HCT116 (cell line): Measurements from ENCODE around the gene ARHGEF6. TPM values are rescaled to one million over a fixed set of nuclear protein-coding genes. Genes with fewer than 3 reads are reported as not detected.

Source experiments
- ATAC-seq: fragments of 200-7000 bp; cut with Tn5 transposase; 2 replicates; pipeline ENCODE4 v1.9.1; 2020; ENCODE audit warnings: mild to moderate bottlenecking, moderate library complexity
- BruUV-seq: library from RNA; stranded (reverse); fragments of 400-500 nt; replicated peaks from 2 replicates; lab custom pipeline; 2021; lab: Mats Ljungman, UMichigan
- CTCF ChIA-PET: fragments of 300-600 bp; sonication (Branson Sonifier 250); formaldehyde crosslinking; loops from one replicate; lab custom pipeline; 2021; ENCODE audit warnings: antibody characterized with exemption; lab: Charles Lee
- POLR2A ChIA-PET: fragments of 300-600, 350-600 bp; sonication (Branson Sonifier 250); formaldehyde crosslinking; loops from one replicate; lab custom pipeline; 2021; ENCODE audit warnings: antibody characterized with exemption; lab: Charles Lee
- RAD21 ChIA-PET, 2 experiments: fragments of 300-600 bp; sonication (Branson Sonifier 250); formaldehyde crosslinking; loops; one replicate each; lab custom pipeline; 2023; ENCODE audit warnings: low total read pairs in 2 of 2; ENCODE audit not compliant: uncharacterized antibody in 2 of 2, unreplicated experiment in 2 of 2, low non-redundant PET in 1 of 2; lab: Charles Lee
- DNase-seq: peaks from one replicate; pipeline ENCODE4 v3.0.0-alpha.2; 2010; ENCODE audit warnings: low read depth, low spot score
- H2AFZ ChIP-seq: fragments of 200-600 bp; shearing (Covaris generic), sonication (generic); 2 replicates; pipeline ENCODE4 v1.6.1; 2017; ENCODE audit warnings: low read depth, mixed run types, mixed read lengths, antibody characterized with exemption, low read length; ENCODE audit not compliant: poor library complexity, severe bottlenecking
- H3K27ac ChIP-seq: 2 replicates; pipeline ENCODE4 v1.5.1; 2012; ENCODE audit warnings: low read depth, low read length
- H3K27me3 ChIP-seq: fragments of 200-600 bp; sonication (generic); 2 replicates; pipeline ENCODE4 v1.6.1; 2016; ENCODE audit warnings: mixed run types, low read length, mixed read lengths; ENCODE audit not compliant: insufficient read depth
- H3K36me3 ChIP-seq, 2 experiments: fragments of 200-500 bp in 1 of 2; fragments of 200-600 bp in 1 of 2; sonication (Bioruptor generic) in 1 of 2; sonication (generic) in 1 of 2; 2 replicates each; pipeline versions ENCODE4 v1.5.1 to v1.6.1; 2014 to 2016; ENCODE audit warnings: low read length in 2 of 2, inconsistent platforms in 1 of 2, mixed read lengths in 1 of 2, mixed run types in 1 of 2; ENCODE audit not compliant: insufficient read depth in 2 of 2, control insufficient read depth in 1 of 2
- H3K4me1 ChIP-seq, 2 experiments: fragments of 200-600 bp in 1 of 2; sonication (generic) in 1 of 2; 2 replicates each; pipeline versions ENCODE4 v1.5.1 to v1.6.1; 2012 to 2017; ENCODE audit warnings: low read length in 2 of 2, inconsistent platforms in 1 of 2, mild to moderate bottlenecking in 1 of 2, mixed read lengths in 1 of 2, mixed run types in 1 of 2, moderate library complexity in 1 of 2; ENCODE audit not compliant: insufficient read depth in 2 of 2, control insufficient read depth in 1 of 2
- H3K4me2 ChIP-seq: fragments of 200-600 bp; sonication (generic); 2 replicates; pipeline ENCODE4 v1.6.1; 2017; ENCODE audit warnings: mixed run types, low read length, mixed read lengths
- H3K4me3 ChIP-seq, 2 experiments: fragments of 200-600 bp in 1 of 2; sonication (generic) in 1 of 2; replicated peaks in 1 of 2; 2 replicates each; pipeline ENCODE4 v1.5.1; 2011 to 2016; ENCODE audit warnings: low read length in 2 of 2, control low read depth in 1 of 2, low read depth in 1 of 2, mild to moderate bottlenecking in 1 of 2, mixed read lengths in 1 of 2, mixed run types in 1 of 2
- H3K79me2 ChIP-seq: fragments of 200-600 bp; sonication (generic); 2 replicates; pipeline ENCODE4 v1.6.1; 2017; ENCODE audit warnings: mild to moderate bottlenecking, mixed run types, low read length, moderate library complexity, mixed read lengths; ENCODE audit not compliant: insufficient read depth
- H3K9ac ChIP-seq: fragments of 200-600 bp; sonication (generic); 2 replicates; pipeline ENCODE4 v1.6.1; 2016; ENCODE audit warnings: low read length, mixed read lengths
- H3K9me2 ChIP-seq: fragments of 200-600 bp; sonication (generic), shearing (Covaris generic); 2 replicates; pipeline ENCODE4 v1.6.1; 2017; ENCODE audit warnings: mixed run types, mild to moderate bottlenecking, moderate library complexity; ENCODE audit not compliant: insufficient read depth
- H3K9me3 ChIP-seq, 2 experiments: fragments of 200-500 bp in 1 of 2; fragments of 200-600 bp in 1 of 2; sonication (Bioruptor generic) in 1 of 2; sonication (generic) in 1 of 2; 2 replicates each; pipeline ENCODE4 v1.6.1; 2014 to 2017; ENCODE audit warnings: low read length in 2 of 2, mixed read lengths in 2 of 2, inconsistent platforms in 1 of 2, low read depth in 1 of 2, mild to moderate bottlenecking in 1 of 2, mixed run types in 1 of 2, moderate library complexity in 1 of 2; ENCODE audit not compliant: control insufficient read depth in 1 of 2, insufficient read depth in 1 of 2
- H4K20me1 ChIP-seq: fragments of 200-600 bp; sonication (generic), shearing (Covaris generic); 2 replicates; pipeline ENCODE4 v1.6.1; 2017; ENCODE audit warnings: mixed run types, mild to moderate bottlenecking, moderate library complexity; ENCODE audit not compliant: insufficient read depth
- CEBPB ChIP-seq: IDR thresholded peaks from 2 replicates; pipeline ENCODE4 v1.6.1; 2012; ENCODE audit warnings: low read depth
- EGR1 ChIP-seq: IDR thresholded peaks from 2 replicates; pipeline ENCODE4 v1.6.1; 2012; ENCODE audit warnings: low read depth
- EZH2 ChIP-seq: fragments of 200-600 bp; sonication (generic); IDR thresholded peaks from 2 replicates; pipeline ENCODE4 v1.6.1; 2017; ENCODE audit warnings: antibody characterized with exemption, mixed run types
- FOSL1 ChIP-seq: IDR thresholded peaks from 2 replicates; pipeline ENCODE4 v1.6.1; 2012; ENCODE audit warnings: low read depth
- JUND ChIP-seq: IDR thresholded peaks from 2 replicates; pipeline ENCODE4 v1.6.1; 2012
- RAD21 ChIP-seq: IDR thresholded peaks from 2 replicates; pipeline ENCODE4 v1.6.1; 2012; ENCODE audit warnings: low read depth, mild to moderate bottlenecking
- SIN3A ChIP-seq: IDR thresholded peaks from 2 replicates; pipeline ENCODE4 v1.6.1; 2012; ENCODE audit warnings: low read depth
- SP1 ChIP-seq: IDR thresholded peaks from 2 replicates; pipeline ENCODE4 v1.6.1; 2012; ENCODE audit warnings: low read depth
- SRF ChIP-seq: IDR thresholded peaks from 2 replicates; pipeline ENCODE4 v1.6.1; 2012; ENCODE audit warnings: low read depth
- TCF7L2 ChIP-seq: IDR thresholded peaks from 2 replicates; pipeline ENCODE4 v1.7.0; 2011; ENCODE audit warnings: borderline replicate concordance, inconsistent platforms; ENCODE audit not compliant: insufficient read depth, insufficient read length; ENCODE audit errors: extremely low read depth
- YY1 ChIP-seq: IDR thresholded peaks from 2 replicates; pipeline ENCODE4 v1.6.1; 2011; ENCODE audit warnings: low read length, low read depth, moderate library complexity, mild to moderate bottlenecking; ENCODE audit not compliant: insufficient replicate concordance; ENCODE audit errors: extremely low read depth
- ZBTB33 ChIP-seq: IDR thresholded peaks from 2 replicates; pipeline ENCODE4 v1.6.1; 2011; ENCODE audit warnings: mild to moderate bottlenecking, low read length, moderate library complexity; ENCODE audit not compliant: insufficient replicate concordance; ENCODE audit errors: extremely low read depth
- ZFX ChIP-seq: fragments of 450-650 bp; IDR thresholded peaks from 2 replicates; pipeline ENCODE4 v1.6.1; 2017
- intact Hi-C: fragments of 100-400 bp; cut with micrococcal nuclease; formaldehyde crosslinking; loops from 2 replicates; pipeline ENCODE4 v1.10.0; 2022
- total RNA-seq: library from RNA; stranded (reverse); gene quantifications from one replicate; pipeline ENCODE4 v1.2.1, GENCODE V29; 2021; ENCODE audit not compliant: unreplicated experiment
- TF ChIP-seq, protein P1 (sequence below): IDR thresholded peaks from 2 replicates; pipeline ENCODE4 v1.6.1; 2012; ENCODE audit warnings: low read depth
- TF ChIP-seq, protein P2 (sequence below): IDR thresholded peaks from 2 replicates; pipeline ENCODE4 v1.6.1; 2012
- TF ChIP-seq, protein P3 (sequence below): IDR thresholded peaks from 2 replicates; pipeline ENCODE4 v1.6.1; 2012
- TF ChIP-seq, protein P4 (sequence below), 3 experiments: fragments of 200-600 bp in 1 of 3; sonication (generic) in 1 of 3; IDR thresholded peaks in 2 of 3; conservative IDR thresholded peaks in 1 of 3; 2 replicates each; pipeline ENCODE4 v1.5.1; 2012 to 2017; ENCODE audit warnings: low read depth in 2 of 3, low read length in 2 of 3, antibody characterized with exemption in 1 of 3, borderline replicate concordance in 1 of 3, control low read depth in 1 of 3, mild to moderate bottlenecking in 1 of 3, mixed read lengths in 1 of 3, mixed run types in 1 of 3, moderate library complexity in 1 of 3; ENCODE audit not compliant: insufficient read depth in 1 of 3

Gene ARHGEF6
- total RNA-seq, 1 experiment from 2014 or later = 1.9 TPM

DNA sequence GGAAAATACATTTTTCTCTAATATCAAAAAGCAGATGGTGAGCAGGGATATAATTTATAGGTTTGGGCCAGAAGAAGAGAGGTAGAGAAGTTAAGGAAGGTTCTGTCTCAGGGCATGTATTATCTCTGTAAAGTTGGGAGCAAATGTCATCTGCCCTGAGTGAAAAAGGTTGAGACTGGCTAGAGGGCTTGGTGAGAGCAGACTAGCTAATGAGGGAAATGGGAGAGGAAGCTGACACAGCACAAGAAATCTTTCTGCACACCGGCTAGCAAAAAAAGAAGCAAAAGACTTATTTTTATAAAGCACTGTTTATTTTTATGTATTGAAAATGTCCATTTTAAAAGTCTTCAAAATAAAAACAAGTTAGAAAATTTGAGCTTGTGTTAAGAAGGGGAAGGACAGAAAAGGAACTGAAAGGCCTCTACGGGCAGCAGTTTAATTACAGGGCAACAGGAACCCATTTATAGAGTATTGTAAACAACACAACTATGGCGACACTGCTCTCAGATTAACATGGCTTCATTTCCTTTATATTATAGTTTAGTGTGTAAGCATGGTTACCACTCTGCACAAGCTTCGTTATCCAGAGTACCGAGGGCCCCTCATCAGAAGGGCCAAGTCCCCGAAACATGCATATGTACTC, 115.4 kb downstream of the ARHGEF6 start:
- ChIA-PET POLR2A (no interaction called here), CTCF (no interaction called here), RAD21 (no interaction called here)
- no peaks in the 10 kb centered on the region for H3K36me3 ChIP-seq
- BruUV-seq = no TSS peak
- no peak overlapping the region for H3K27ac ChIP-seq
- TF ChIP-seq SRF (no peak), ZBTB33 (no peak), SIN3A (no peak), SP1 (no peak), EZH2 (no peak), FOSL1 (no peak), YY1 (no peak), TCF7L2 (no peak), CEBPB (no peak), RAD21 (no peak), ZFX (no peak), JUND (no peak), EGR1 (no peak)
- TF ChIP-seq, protein P1, sequence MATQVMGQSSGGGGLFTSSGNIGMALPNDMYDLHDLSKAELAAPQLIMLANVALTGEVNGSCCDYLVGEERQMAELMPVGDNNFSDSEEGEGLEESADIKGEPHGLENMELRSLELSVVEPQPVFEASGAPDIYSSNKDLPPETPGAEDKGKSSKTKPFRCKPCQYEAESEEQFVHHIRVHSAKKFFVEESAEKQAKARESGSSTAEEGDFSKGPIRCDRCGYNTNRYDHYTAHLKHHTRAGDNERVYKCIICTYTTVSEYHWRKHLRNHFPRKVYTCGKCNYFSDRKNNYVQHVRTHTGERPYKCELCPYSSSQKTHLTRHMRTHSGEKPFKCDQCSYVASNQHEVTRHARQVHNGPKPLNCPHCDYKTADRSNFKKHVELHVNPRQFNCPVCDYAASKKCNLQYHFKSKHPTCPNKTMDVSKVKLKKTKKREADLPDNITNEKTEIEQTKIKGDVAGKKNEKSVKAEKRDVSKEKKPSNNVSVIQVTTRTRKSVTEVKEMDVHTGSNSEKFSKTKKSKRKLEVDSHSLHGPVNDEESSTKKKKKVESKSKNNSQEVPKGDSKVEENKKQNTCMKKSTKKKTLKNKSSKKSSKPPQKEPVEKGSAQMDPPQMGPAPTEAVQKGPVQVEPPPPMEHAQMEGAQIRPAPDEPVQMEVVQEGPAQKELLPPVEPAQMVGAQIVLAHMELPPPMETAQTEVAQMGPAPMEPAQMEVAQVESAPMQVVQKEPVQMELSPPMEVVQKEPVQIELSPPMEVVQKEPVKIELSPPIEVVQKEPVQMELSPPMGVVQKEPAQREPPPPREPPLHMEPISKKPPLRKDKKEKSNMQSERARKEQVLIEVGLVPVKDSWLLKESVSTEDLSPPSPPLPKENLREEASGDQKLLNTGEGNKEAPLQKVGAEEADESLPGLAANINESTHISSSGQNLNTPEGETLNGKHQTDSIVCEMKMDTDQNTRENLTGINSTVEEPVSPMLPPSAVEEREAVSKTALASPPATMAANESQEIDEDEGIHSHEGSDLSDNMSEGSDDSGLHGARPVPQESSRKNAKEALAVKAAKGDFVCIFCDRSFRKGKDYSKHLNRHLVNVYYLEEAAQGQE = no peak
- TF ChIP-seq, protein P2, sequence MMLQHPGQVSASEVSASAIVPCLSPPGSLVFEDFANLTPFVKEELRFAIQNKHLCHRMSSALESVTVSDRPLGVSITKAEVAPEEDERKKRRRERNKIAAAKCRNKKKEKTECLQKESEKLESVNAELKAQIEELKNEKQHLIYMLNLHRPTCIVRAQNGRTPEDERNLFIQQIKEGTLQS = no peak
- TF ChIP-seq, protein P3, sequence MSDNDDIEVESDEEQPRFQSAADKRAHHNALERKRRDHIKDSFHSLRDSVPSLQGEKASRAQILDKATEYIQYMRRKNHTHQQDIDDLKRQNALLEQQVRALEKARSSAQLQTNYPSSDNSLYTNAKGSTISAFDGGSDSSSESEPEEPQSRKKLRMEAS = no peak
- TF ChIP-seq, protein P4, sequence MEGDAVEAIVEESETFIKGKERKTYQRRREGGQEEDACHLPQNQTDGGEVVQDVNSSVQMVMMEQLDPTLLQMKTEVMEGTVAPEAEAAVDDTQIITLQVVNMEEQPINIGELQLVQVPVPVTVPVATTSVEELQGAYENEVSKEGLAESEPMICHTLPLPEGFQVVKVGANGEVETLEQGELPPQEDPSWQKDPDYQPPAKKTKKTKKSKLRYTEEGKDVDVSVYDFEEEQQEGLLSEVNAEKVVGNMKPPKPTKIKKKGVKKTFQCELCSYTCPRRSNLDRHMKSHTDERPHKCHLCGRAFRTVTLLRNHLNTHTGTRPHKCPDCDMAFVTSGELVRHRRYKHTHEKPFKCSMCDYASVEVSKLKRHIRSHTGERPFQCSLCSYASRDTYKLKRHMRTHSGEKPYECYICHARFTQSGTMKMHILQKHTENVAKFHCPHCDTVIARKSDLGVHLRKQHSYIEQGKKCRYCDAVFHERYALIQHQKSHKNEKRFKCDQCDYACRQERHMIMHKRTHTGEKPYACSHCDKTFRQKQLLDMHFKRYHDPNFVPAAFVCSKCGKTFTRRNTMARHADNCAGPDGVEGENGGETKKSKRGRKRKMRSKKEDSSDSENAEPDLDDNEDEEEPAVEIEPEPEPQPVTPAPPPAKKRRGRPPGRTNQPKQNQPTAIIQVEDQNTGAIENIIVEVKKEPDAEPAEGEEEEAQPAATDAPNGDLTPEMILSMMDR (IDR thresholded peaks at IDR 0.05 in 2 of 3, conservative IDR thresholded peaks at IDR 0.05 in 1 of 3; ENCODE audit: borderline replicate concordance in 1 of 3, insufficient read depth in 1 of 3, low read depth in 2 of 3, low read length in 2 of 3) = no peak
- no peak for ATAC-seq
- no peaks in the 10 kb centered on the region for H3K9me3 ChIP-seq
- no peak overlapping the region for H2AFZ ChIP-seq
- H4K20me1 ChIP-seq = no peaks in the 10 kb centered on the region
- H3K4me2 ChIP-seq = no peak overlapping the region
- no peaks in the 10 kb centered on the region for H3K27me3 ChIP-seq
- no peak for DNase-seq
- H3K4me3 ChIP-seq = no peak overlapping the region
- no peaks in the 10 kb centered on the region for H3K9me2 ChIP-seq
- no peaks in the 10 kb centered on the region for H3K79me2 ChIP-seq
- H3K4me1 ChIP-seq = no peaks in the 10 kb centered on the region
- no peak overlapping the region for H3K9ac ChIP-seq
- intact Hi-C loops = no loop called here
